CD4-positive, alpha-beta memory T cell (primary cell): ENCODE measurements around the gene CYBRD1. TPM values are rescaled to one million over a fixed set of nuclear protein-coding genes. Genes with fewer than 3 reads are reported as not detected.

Experiments used
- CTCF ChIA-PET: fragments of 350-600 bp; sonication (Branson Sonifier 250); formaldehyde crosslinking; loops from one replicate; lab custom pipeline; 2021; ENCODE audit warnings: inconsistent platforms; ENCODE audit not compliant: partially characterized antibody; lab: Charles Lee
- POLR2A ChIA-PET: fragments of 350-600 bp; sonication (Branson Sonifier 250); formaldehyde crosslinking; loops from one replicate; lab custom pipeline; 2021; ENCODE audit not compliant: partially characterized antibody; lab: Charles Lee
- DNase-seq, 5 donors: peaks; one replicate each; pipeline versions ENCODE4 v3.0.0 to v3.0.0-alpha.2; 2020 to 2022; ENCODE audit warnings: mixed read lengths in 1 of 5
- H3K27ac ChIP-seq: one replicate; pipeline ENCODE4 v1.7.0; 2013; ENCODE audit warnings: low read depth, low read length
- H3K27me3 ChIP-seq: 2 replicates; pipeline ENCODE4 v1.7.0; 2013; ENCODE audit warnings: mild to moderate bottlenecking, low read length, moderate library complexity; ENCODE audit not compliant: insufficient read depth
- H3K36me3 ChIP-seq: 2 replicates; pipeline ENCODE4 v1.7.0; 2013; ENCODE audit warnings: mild to moderate bottlenecking, low read length, moderate library complexity; ENCODE audit not compliant: insufficient read depth
- H3K4me1 ChIP-seq: 2 replicates; pipeline ENCODE4 v1.7.0; 2013; ENCODE audit warnings: mild to moderate bottlenecking, low read length, moderate library complexity; ENCODE audit not compliant: insufficient read depth
- H3K4me3 ChIP-seq, 2 donors: one replicate each; pipeline ENCODE4 v1.7.0; 2013; ENCODE audit warnings: low read length in 2 of 2, mild to moderate bottlenecking in 1 of 2
- H3K9me3 ChIP-seq, 2 donors: one replicate each; pipeline ENCODE4 v1.7.0; 2013; ENCODE audit warnings: low read length in 2 of 2, control low read depth in 1 of 2; ENCODE audit not compliant: control insufficient read depth in 1 of 2
- H3K27ac Mint-ChIP-seq, 7 donors: one replicate each; pipeline ENCODE4 v1.8.0; 2020 to 2021; ENCODE audit warnings: mixed read lengths in 7 of 7, mild to moderate bottlenecking in 6 of 7, inconsistent platforms in 3 of 7, moderate library complexity in 3 of 7
- H3K27me3 Mint-ChIP-seq, 2 donors: one replicate each; pipeline ENCODE4 v1.8.0; 2020 to 2021; ENCODE audit warnings: mixed read lengths in 2 of 2
- H3K36me3 Mint-ChIP-seq, 2 donors: one replicate each; pipeline ENCODE4 v1.8.0; 2020 to 2021; ENCODE audit warnings: mixed read lengths in 2 of 2, inconsistent platforms in 1 of 2, mild to moderate bottlenecking in 1 of 2
- H3K4me1 Mint-ChIP-seq, 4 donors: one replicate each; pipeline ENCODE4 v1.8.0; 2020 to 2021; ENCODE audit warnings: mixed read lengths in 4 of 4, mild to moderate bottlenecking in 1 of 4
- H3K4me3 Mint-ChIP-seq, 8 donors: one replicate each; pipeline ENCODE4 v1.8.0; 2020 to 2021; ENCODE audit warnings: mixed read lengths in 8 of 8, mild to moderate bottlenecking in 7 of 8, moderate library complexity in 6 of 8, inconsistent platforms in 3 of 8
- H3K9me3 Mint-ChIP-seq, 8 donors: one replicate each; pipeline ENCODE4 v1.8.0; 2020 to 2021; ENCODE audit warnings: mixed read lengths in 8 of 8, mild to moderate bottlenecking in 5 of 8, inconsistent platforms in 3 of 8, moderate library complexity in 1 of 8
- intact Hi-C: fragments of 100-400 bp; cut with micrococcal nuclease; formaldehyde crosslinking; loops from one replicate; pipeline ENCODE4 v1.15.1; 2023
- polyA plus RNA-seq, 2 donors: library from polyadenylated mRNA; unstranded; fragments of 300-500 nt; fragmentation: Illumina TruSeq; gene quantifications; one replicate each; pipeline ENCODE4 v1.2.3, GENCODE V29; 2021
- total RNA-seq, 2 experiments: library from RNA; stranded (reverse); gene quantifications; one replicate each; pipeline ENCODE4 v1.2.3, GENCODE V29; 2021

CYBRD1 gene
- total and polyA plus RNA-seq, 4 experiments from 2014 or later = 0.59 to 1.6 (median 0.87) TPM

DNA sequence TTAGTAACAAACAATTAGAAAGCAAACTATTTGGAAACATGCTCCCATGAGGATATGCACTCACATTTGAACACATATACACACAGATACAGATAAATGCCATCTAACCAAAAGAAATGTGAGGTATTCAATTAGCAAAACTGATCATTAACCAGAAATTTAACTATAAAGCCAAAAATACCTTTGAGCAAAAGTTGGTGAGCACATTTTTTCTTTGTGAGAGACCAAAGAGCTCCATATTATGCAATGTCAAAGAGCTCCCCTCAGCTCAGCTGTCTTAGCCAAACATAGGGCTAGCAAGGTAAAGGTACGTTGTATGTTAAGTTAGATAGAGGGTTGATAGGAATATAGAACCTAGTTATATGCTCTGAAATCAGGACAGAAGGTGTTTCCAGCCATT is 43.8 kb downstream of the CYBRD1 start:
- Mint-ChIP-seq H3K27ac (no peak overlapping the region), H3K9me3 (no peaks in the 10 kb centered on the region), H3K4me3 (no peak overlapping the region), H3K4me1 (no peaks in the 10 kb centered on the region), H3K36me3 (no peaks in the 10 kb centered on the region), H3K27me3 (peaks cover 4 to 6% of the 10 kb centered on the region in 2 donors)
- Histone ChIP-seq H3K36me3 (no peaks in the 10 kb centered on the region), H3K9me3 (no peaks in the 10 kb centered on the region), H3K4me1 (no peaks in the 10 kb centered on the region), H3K4me3 (no peak overlapping the region), H3K27ac (no peak overlapping the region), H3K27me3 (no peaks in the 10 kb centered on the region)
- POLR2A ChIA-PET = no interaction called here
- intact Hi-C loops = no loop called here
- DNase-seq = no peak
- CTCF ChIA-PET = interaction anchor here (1.7 kb wide), 1 partner anchor 33 kb away, joined by 5 read pairs; no protein-coding TSS in a partner anchor

DNA sequence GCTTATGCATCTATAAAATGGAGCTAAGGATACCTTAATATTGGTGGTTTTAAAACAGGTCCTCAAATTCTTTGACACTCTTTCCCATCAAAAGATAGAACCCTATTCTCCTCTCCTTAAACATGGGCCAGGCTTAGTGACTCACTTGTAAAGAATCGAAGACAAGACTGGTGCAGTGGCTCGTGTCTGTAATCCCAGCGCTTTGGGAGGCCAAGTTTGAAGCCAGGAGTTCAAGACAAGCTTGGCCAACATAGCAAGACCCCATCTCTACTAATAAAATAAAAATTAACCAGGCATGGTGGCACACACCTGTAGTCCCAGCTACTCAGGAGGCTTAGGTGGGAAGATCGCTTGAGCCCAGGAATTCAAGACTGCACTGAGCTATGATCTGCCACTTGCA is 44.5 kb downstream of the CYBRD1 start:
- no peaks in the 10 kb centered on the region for H3K4me1 ChIP-seq
- H3K27ac ChIP-seq = no peak overlapping the region
- H3K27me3 ChIP-seq = no peaks in the 10 kb centered on the region
- H3K36me3 ChIP-seq = no peaks in the 10 kb centered on the region
- H3K4me1 Mint-ChIP-seq = no peaks in the 10 kb centered on the region
- no peaks in the 10 kb centered on the region for H3K9me3 ChIP-seq
- peaks cover 4 to 6% of the 10 kb centered on the region in 2 donors for H3K27me3 Mint-ChIP-seq
- H3K36me3 Mint-ChIP-seq = no peaks in the 10 kb centered on the region
- H3K4me3 Mint-ChIP-seq = no peak overlapping the region
- ChIA-PET CTCF (interaction anchor here (0.7 to 1.7 kb wide), 2 partner anchors 32 to 43 kb away, joined by 3 to 5 read pairs; no protein-coding TSS in a partner anchor), POLR2A (no interaction called here)
- no peaks in the 10 kb centered on the region for H3K9me3 Mint-ChIP-seq
- H3K27ac Mint-ChIP-seq = no peak overlapping the region
- intact Hi-C loops = no loop called here
- DNase-seq = no peak
- H3K4me3 ChIP-seq = no peak overlapping the region

DNA sequence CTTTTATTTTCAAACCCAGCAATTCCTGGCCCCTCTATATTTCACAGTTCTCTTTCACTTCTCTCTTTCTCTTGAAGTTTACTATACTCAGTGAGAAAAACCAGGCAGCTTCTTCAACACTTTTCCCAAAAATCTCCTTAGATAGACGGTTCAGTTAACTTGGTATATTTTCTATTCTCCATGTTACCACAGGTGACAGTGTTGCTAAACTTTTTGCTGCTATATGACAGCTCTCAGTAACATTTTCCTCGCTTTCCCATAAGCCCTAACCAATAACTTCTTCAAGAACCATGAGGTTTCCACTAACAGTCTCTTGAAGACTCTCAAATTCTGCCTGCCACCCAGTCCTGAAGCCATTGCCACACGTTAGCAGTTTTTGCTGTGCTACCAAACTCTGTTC is 45.8 kb downstream of the CYBRD1 start:
- Mint-ChIP-seq H3K27me3 (peaks cover 2 to 5% of the 10 kb centered on the region in 2 donors), H3K36me3 (no peaks in the 10 kb centered on the region), H3K4me1 (no peaks in the 10 kb centered on the region), H3K4me3 (no peak overlapping the region), H3K27ac (no peak overlapping the region), H3K9me3 (no peaks in the 10 kb centered on the region)
- H3K4me1 ChIP-seq = no peaks in the 10 kb centered on the region
- ChIA-PET CTCF (no interaction called here), POLR2A (no interaction called here)
- intact Hi-C loops = no loop called here
- no peak for DNase-seq
- H3K36me3 ChIP-seq = no peaks in the 10 kb centered on the region
- no peak overlapping the region for H3K4me3 ChIP-seq
- H3K27me3 ChIP-seq = no peaks in the 10 kb centered on the region
- H3K27ac ChIP-seq = no peak overlapping the region
- no peaks in the 10 kb centered on the region for H3K9me3 ChIP-seq

DNA sequence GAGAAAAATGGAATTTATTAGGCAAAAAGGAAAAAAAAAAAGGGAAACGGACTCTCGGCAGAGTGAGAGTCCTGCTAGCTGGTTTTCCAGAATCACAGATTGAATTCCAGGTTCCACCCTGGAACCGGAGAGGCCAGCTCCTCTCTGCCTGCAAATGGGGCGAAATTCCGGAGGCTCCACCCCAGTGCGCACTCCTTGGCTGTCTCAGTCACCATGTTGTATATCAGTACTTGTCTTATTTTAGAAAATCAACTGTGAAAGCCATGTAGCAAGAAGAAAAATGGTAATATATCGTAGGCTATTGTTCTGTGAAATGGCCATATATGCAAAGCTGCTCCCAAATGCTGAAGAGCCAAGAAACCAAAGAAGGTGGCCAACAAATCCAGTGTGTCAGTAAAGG is 49.4 kb downstream of the CYBRD1 start:
- no peak overlapping the region for H3K27ac Mint-ChIP-seq
- no peak overlapping the region for H3K27ac ChIP-seq
- H3K4me1 Mint-ChIP-seq = peaks cover 2 to 7% (median 7%) of the 10 kb centered on the region in 4 donors
- POLR2A ChIA-PET = no interaction called here
- no peaks in the 10 kb centered on the region for H3K27me3 ChIP-seq
- no peaks in the 10 kb centered on the region for H3K27me3 Mint-ChIP-seq
- H3K9me3 ChIP-seq = no peaks in the 10 kb centered on the region
- no peak overlapping the region for H3K4me3 Mint-ChIP-seq
- DNase-seq = no peak
- H3K36me3 Mint-ChIP-seq = no peaks in the 10 kb centered on the region
- no peak overlapping the region for H3K4me3 ChIP-seq
- intact Hi-C loops = no loop called here
- H3K4me1 ChIP-seq = no peaks in the 10 kb centered on the region
- H3K9me3 Mint-ChIP-seq = no peaks in the 10 kb centered on the region
- no peaks in the 10 kb centered on the region for H3K36me3 ChIP-seq
- CTCF ChIA-PET = interaction anchor here (0.8 to 1.1 kb wide), 2 partner anchors 10 to 17 kb away, joined by 4 read pairs; no protein-coding TSS in a partner anchor

DNA sequence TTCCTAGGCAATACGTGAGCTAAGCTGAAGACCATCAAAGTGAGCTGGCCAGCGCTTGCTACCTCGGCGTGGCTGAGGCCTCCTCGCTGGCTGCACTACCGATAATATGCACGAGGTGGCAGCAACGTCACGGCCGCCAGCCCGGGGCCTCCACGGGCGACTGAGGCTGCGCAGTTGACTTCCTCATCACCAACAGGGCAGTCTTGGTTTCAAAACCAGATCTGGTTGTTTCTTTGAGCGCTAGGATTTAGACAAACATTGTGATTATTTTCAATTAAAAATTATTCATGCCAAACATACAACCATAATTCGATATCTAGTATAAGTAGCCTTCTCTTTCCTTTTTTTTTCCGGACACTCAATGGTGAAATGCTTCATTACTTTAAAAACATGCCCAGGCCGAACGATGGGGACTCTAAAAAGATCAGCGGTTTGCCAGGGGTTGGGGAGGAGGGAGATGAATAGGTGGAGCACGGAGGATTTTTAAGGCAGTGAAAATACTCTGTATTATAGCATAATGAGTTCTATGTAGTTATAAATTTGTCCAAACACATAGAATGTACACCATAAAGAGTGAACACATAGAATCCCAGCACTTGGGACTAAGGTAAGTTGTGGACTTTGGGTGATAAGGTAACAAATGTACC is 52.0 kb downstream of the CYBRD1 start:
- peaks cover 2 to 7% (median 7%) of the 10 kb centered on the region in 4 donors for H3K4me1 Mint-ChIP-seq
- Histone ChIP-seq H3K4me1 (no peaks in the 10 kb centered on the region), H3K36me3 (no peaks in the 10 kb centered on the region), H3K27ac (no peak overlapping the region), H3K9me3 (no peaks in the 10 kb centered on the region), H3K27me3 (no peaks in the 10 kb centered on the region), H3K4me3 (no peak overlapping the region)
- ChIA-PET CTCF (interaction anchor here (0.7 to 2.4 kb wide), 13 partner anchors 14 to 1358 kb away, joined by 3 to 10 read pairs (median 4); partner anchors contain the start of genes DCAF17 and METTL8), POLR2A (interaction anchor here (1.4 kb wide), 1 partner anchor 887 kb away, joined by 4 read pairs; no protein-coding TSS in a partner anchor)
- intact Hi-C loops = loop anchor here (1.0 kb wide), 2 partner anchors 891 to 1136 kb away; no protein-coding TSS in a partner anchor
- H3K36me3 Mint-ChIP-seq = no peaks in the 10 kb centered on the region
- peak overlapping the region in 6 of 8 donors; percentile 17 to 51 (median 30) for H3K4me3 Mint-ChIP-seq
- peak overlapping the region in 4 of 7 donors; percentile 10 to 60 (median 40) for H3K27ac Mint-ChIP-seq
- DNase-seq = peak; percentile 65 to 79 (median 75)
- H3K9me3 Mint-ChIP-seq = no peaks in the 10 kb centered on the region
- H3K27me3 Mint-ChIP-seq = no peaks in the 10 kb centered on the region

DNA sequence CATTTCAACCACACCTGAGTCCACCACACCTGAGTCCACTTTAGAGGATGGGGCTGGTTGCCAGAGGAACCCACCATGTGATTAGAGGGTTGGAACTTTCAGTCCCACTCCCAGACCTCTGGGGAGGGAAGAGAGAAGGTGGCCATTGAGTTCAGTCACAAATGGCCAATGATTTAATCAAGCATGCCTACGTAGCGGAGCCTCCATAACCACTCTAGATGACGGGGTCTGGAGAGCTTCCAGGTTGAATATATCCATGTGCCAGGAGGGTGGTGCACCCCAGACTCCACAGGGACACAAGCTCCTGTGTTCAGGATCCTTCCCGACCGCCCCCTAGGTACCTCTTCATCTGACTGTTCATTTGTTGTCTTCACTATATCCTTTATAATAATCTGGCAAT is 53.3 kb downstream of the CYBRD1 start:
- DNase-seq = no peak
- Mint-ChIP-seq H3K27me3 (peaks cover 0 to 1% of the 10 kb centered on the region in 2 donors), H3K36me3 (no peaks in the 10 kb centered on the region), H3K4me3 (no peak overlapping the region), H3K27ac (no peak overlapping the region), H3K4me1 (peaks cover 2 to 7% (median 7%) of the 10 kb centered on the region in 4 donors), H3K9me3 (no peaks in the 10 kb centered on the region)
- CTCF ChIA-PET = interaction anchor here (1.0 kb wide), 1 partner anchor 128 kb away, joined by 4 read pairs; no protein-coding TSS in a partner anchor
- no peak overlapping the region for H3K4me3 ChIP-seq
- no peaks in the 10 kb centered on the region for H3K36me3 ChIP-seq
- H3K9me3 ChIP-seq = no peaks in the 10 kb centered on the region
- no peaks in the 10 kb centered on the region for H3K27me3 ChIP-seq
- POLR2A ChIA-PET = no interaction called here
- intact Hi-C loops = no loop called here
- no peak overlapping the region for H3K27ac ChIP-seq
- H3K4me1 ChIP-seq = no peaks in the 10 kb centered on the region

DNA sequence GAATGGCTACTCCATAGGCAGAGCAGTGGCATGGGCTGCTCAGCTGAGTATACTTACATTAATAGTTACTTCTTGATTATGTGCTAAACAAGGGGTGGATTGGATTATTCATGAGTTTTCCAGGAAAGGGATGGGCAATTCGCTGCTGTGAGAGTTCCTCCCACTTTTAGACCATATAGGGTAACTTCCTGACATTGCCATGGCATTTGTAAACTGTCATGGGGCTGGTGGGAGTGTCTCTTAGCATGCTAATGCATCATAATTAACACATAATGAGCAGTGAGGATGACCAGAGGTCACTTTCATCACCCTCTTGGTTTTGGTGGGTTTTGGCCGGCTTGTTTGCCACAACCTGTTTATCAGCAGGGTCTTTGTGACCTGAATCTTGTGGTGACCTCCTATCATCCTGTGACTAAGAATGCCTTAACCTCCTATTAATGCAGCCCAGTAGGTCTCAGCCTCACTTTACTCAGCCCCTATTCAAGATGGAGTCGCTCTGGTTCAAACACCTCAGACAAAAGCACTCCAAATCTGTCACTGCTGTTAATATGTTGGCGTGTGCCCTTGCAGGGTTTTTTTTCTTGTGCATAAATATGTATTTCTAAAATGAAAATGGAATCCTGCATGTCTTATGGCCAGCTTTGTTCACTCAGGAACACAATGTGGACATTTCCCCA is 56.0 kb downstream of the CYBRD1 start:
- H3K27me3 Mint-ChIP-seq = peaks cover 0 to 1% of the 10 kb centered on the region in 2 donors
- no peaks in the 10 kb centered on the region for H3K9me3 Mint-ChIP-seq
- Histone ChIP-seq H3K4me3 (no peak overlapping the region), H3K4me1 (no peaks in the 10 kb centered on the region), H3K9me3 (no peaks in the 10 kb centered on the region), H3K36me3 (no peaks in the 10 kb centered on the region), H3K27ac (no peak overlapping the region), H3K27me3 (no peaks in the 10 kb centered on the region)
- no peak overlapping the region for H3K4me3 Mint-ChIP-seq
- ChIA-PET POLR2A (no interaction called here), CTCF (interaction anchor here (2.6 kb wide), 1 partner anchor 20 kb away, joined by 7 read pairs; no protein-coding TSS in a partner anchor)
- DNase-seq = no peak
- intact Hi-C loops = no loop called here
- H3K27ac Mint-ChIP-seq = no peak overlapping the region
- H3K36me3 Mint-ChIP-seq = no peaks in the 10 kb centered on the region
- H3K4me1 Mint-ChIP-seq = peaks cover 2 to 9% (median 7%) of the 10 kb centered on the region in 4 donors
